ENCODE results near the gene AATK. TPM values are rescaled to one million over a fixed set of nuclear protein-coding genes. Genes with fewer than 3 reads are reported as not detected.

AATK gene
- total and polyA plus RNA-seq, 10 of the 15 experiments (the other 5 are each of a cell fraction or from before 2014, with no cell fraction given), result 0.04 TPM; not detected in 9

DNA sequence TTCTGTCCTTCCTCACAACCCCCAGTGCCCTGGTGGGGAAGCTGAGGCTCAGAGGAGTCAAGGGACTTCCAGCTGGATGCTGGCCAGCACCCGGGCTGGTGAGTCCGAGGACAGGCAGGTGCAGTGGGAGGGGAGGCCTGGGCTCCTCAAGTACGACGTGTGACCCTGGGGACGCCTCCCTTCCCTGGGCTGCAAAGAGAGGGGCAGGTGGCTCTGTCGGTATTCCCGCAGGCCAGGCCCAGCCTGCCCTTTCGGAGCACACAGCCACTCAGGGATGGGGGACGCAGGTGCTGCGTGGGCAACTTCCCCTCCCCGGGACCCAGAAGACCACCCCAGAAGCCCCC lies 33.9 kb downstream of the AATK start:
- no peak overlapping the region for H3K9ac ChIP-seq (ENCODE audit: control insufficient read depth, insufficient read depth, low read length)

More for the DNA sequence above, 33.9 kb downstream of the AATK start:
- ATAC-seq (no peak), FAIRE-seq (no peak), DNase-seq (ENCODE audit: low read depth, low spot score) (no peak)
- in situ Hi-C loops (cut with MboI), result loop anchor here (25.0 kb wide), 1 partner anchor 355 kb away; no protein-coding TSS in a partner anchor
- ChIA-PET CTCF (no interaction called here), POLR2A (no interaction called here), RAD21 (ENCODE audit: unreplicated experiment) (no interaction called here), SMC1A (ENCODE audit: uncharacterized antibody, unreplicated experiment) (no interaction called here)
- Histone ChIP-seq H3K4me3 (no peak overlapping the region), H4K20me1 (ENCODE audit: control insufficient read depth, insufficient read depth) (no peaks in the 10 kb centered on the region), H3K27ac (ENCODE audit: control insufficient read depth, insufficient read depth) (no peak overlapping the region), H3K27me3 (replicated peaks in 1 of 2; ENCODE audit: control insufficient read depth in 2 of 2, insufficient read depth in 2 of 2, low read length in 1 of 2) (no peaks in the 10 kb centered on the region), H3K79me2 (ENCODE audit: control insufficient read depth, insufficient read depth, low read length) (no peaks in the 10 kb centered on the region), H3K4me1 (ENCODE audit: control insufficient read depth, insufficient read depth, low read length) (no peaks in the 10 kb centered on the region), H2AFZ (ENCODE audit: control insufficient read depth, low read depth, low read length) (no peak overlapping the region), H3K4me2 (ENCODE audit: control insufficient read depth, insufficient read depth) (no peak overlapping the region), H3K9me3 (replicated peaks; ENCODE audit: control insufficient read depth, insufficient read depth, low read length) (no peaks in the 10 kb centered on the region), H3K36me3 (ENCODE audit: control insufficient read depth in 2 of 2, insufficient read depth in 2 of 2, low read length in 1 of 2) (no peaks in the 10 kb centered on the region)
- intact Hi-C loops (cut with micrococcal nuclease; ENCODE audit: unreplicated experiment), result no loop called here
- TF ChIP-seq CEBPB (IDR thresholded peaks at IDR 0.05; ENCODE audit: borderline replicate concordance in 1 of 2, low read depth in 2 of 2, low read length in 2 of 2), result no peak
- TF ChIP-seq RFX5 (IDR thresholded peaks at IDR 0.05; ENCODE audit: low read depth, low read length), result no peak
- no peak for TF ChIP-seq TCF3 (IDR thresholded peaks at IDR 0.05; ENCODE audit: borderline replicate concordance, insufficient read depth, low read depth, low read length)
- TF ChIP-seq FOXM1 (IDR thresholded peaks at IDR 0.05; ENCODE audit: low read depth, low read length), result no peak
- no peak for TF ChIP-seq CHD2 (IDR thresholded peaks at IDR 0.05; ENCODE audit: borderline replicate concordance, low read depth, low read length)
- no peak for TF ChIP-seq EED (IDR thresholded peaks at IDR 0.05; ENCODE audit: low read depth)
- TF ChIP-seq RBBP5 (conservative IDR thresholded peaks at IDR 0.05), result no peak
- TF ChIP-seq ZNF274 (IDR thresholded peaks at IDR 0.05; ENCODE audit: insufficient read depth, insufficient read length), result no peak
- TF ChIP-seq EP300 (IDR thresholded peaks at IDR 0.05; ENCODE audit: borderline replicate concordance in 1 of 2, control insufficient read depth in 1 of 2, low read depth in 2 of 2, low read length in 2 of 2), result no peak
- no peak for TF ChIP-seq POLR2AphosphoS5 (IDR thresholded peaks at IDR 0.05; ENCODE audit: low read length)
- no peak for TF ChIP-seq NR2C1 (IDR thresholded peaks at IDR 0.05)
- TF ChIP-seq, protein P1, sequence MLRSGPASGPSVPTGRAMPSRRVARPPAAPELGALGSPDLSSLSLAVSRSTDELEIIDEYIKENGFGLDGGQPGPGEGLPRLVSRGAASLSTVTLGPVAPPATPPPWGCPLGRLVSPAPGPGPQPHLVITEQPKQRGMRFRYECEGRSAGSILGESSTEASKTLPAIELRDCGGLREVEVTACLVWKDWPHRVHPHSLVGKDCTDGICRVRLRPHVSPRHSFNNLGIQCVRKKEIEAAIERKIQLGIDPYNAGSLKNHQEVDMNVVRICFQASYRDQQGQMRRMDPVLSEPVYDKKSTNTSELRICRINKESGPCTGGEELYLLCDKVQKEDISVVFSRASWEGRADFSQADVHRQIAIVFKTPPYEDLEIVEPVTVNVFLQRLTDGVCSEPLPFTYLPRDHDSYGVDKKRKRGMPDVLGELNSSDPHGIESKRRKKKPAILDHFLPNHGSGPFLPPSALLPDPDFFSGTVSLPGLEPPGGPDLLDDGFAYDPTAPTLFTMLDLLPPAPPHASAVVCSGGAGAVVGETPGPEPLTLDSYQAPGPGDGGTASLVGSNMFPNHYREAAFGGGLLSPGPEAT (IDR thresholded peaks at IDR 0.05; ENCODE audit: low read depth), result no peak
- TF ChIP-seq SMC3 (IDR thresholded peaks at IDR 0.05; ENCODE audit: borderline replicate concordance, low read length), result no peak
- TF ChIP-seq POLR2AphosphoS2 (IDR thresholded peaks at IDR 0.05; ENCODE audit: low read depth, low read length), result no peak
- no peak for TF ChIP-seq TBL1XR1 (IDR thresholded peaks at IDR 0.05; ENCODE audit: low read depth, low read length)
- TF ChIP-seq SRF (IDR thresholded peaks at IDR 0.05; ENCODE audit: low read depth in 2 of 2, low read length in 2 of 2), result no peak
- TF ChIP-seq IRF4 (IDR thresholded peaks at IDR 0.05; ENCODE audit: low read depth, low read length), result no peak
- TF ChIP-seq NFYA (IDR thresholded peaks at IDR 0.05; ENCODE audit: borderline replicate concordance, low read depth, low read length), result no peak
- TF ChIP-seq, protein P2, sequence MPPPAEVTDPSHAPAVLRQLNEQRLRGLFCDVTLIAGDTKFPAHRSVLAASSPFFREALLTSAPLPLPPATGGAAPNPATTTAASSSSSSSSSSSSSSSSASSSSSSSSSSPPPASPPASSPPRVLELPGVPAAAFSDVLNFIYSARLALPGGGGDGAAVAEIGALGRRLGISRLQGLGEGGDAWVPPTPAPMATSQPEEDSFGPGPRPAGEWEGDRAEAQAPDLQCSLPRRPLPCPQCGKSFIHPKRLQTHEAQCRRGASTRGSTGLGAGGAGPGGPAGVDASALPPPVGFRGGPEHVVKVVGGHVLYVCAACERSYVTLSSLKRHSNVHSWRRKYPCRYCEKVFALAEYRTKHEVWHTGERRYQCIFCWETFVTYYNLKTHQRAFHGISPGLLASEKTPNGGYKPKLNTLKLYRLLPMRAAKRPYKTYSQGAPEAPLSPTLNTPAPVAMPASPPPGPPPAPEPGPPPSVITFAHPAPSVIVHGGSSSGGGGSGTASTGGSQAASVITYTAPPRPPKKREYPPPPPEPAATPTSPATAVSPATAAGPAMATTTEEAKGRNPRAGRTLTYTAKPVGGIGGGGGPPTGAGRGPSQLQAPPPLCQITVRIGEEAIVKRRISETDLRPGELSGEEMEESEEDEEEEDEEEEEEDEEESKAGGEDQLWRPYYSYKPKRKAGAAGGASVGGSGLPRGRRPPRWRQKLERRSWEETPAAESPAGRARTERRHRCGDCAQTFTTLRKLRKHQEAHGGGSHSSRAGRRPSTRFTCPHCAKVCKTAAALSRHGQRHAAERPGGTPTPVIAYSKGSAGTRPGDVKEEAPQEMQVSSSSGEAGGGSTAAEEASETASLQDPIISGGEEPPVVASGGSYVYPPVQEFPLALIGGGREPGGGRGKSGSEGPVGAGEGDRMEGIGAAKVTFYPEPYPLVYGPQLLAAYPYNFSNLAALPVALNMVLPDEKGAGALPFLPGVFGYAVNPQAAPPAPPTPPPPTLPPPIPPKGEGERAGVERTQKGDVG (CRISPR knock-in tag; IDR thresholded peaks at IDR 0.05), result no peak
- WGBS (ENCODE audit: insufficient coverage, insufficient replicate concordance, low lambda C conversion rate, missing lambda C conversion rate), result 25% methylated on average over 11 of the region's 11 CpGs
- BruUV-seq (replicated peaks), result no TSS peak

All from GM12878 (cell line).